Cardiac muscle cell (in vitro differentiated cells and primary cell): ENCODE measurements around the gene TRUB2. TPM values are rescaled to one million over a fixed set of nuclear protein-coding genes. Genes with fewer than 3 reads are reported as not detected.

Experiments
- DNase-seq, 2 donors: peaks; one replicate each; pipeline versions ENCODE4 v3.0.0 to v3.0.0-alpha.2; 2010 to 2017; ENCODE audit warnings: low read depth in 1 of 2, low spot score in 1 of 2
- H3K27ac ChIP-seq: fragments of 200-600 bp; sonication (generic); 2 replicates; pipeline ENCODE4 v1.5.1; 2016
- H3K27me3 ChIP-seq: fragments of 200-600 bp; sonication (generic); 2 replicates; pipeline ENCODE4 v1.6.0; 2016; ENCODE audit warnings: control low read depth
- H3K36me3 ChIP-seq: fragments of 200-600 bp; sonication (generic); 2 replicates; pipeline ENCODE4 v1.5.1; 2016; ENCODE audit warnings: control low read depth
- H3K4me1 ChIP-seq: fragments of 200-600 bp; sonication (generic); 2 replicates; pipeline ENCODE4 v1.8.1; 2017; ENCODE audit warnings: low read depth, mild to moderate bottlenecking, mixed run types
- H3K4me3 ChIP-seq: fragments of 200-600 bp; sonication (generic); 2 replicates; pipeline ENCODE4 v1.5.1; 2016; ENCODE audit warnings: mild to moderate bottlenecking
- H3K9me3 ChIP-seq: fragments of 200-600 bp; sonication (generic); 2 replicates; pipeline ENCODE4 v1.5.1; 2017; ENCODE audit warnings: low read depth, mild to moderate bottlenecking, control low read depth
- CTCF ChIP-seq: IDR thresholded peaks from 2 replicates; pipeline ENCODE4 v1.5.1; 2012; ENCODE audit warnings: low read depth, mild to moderate bottlenecking, low read length
- polyA plus RNA-seq: library from polyadenylated mRNA; unstranded; fragments of >200 nt; fragmentation: Nextera tagmentation; extraction: Ambion mirVana; gene quantifications from 2 replicates; pipeline ENCODE4 v1.2.1, GENCODE V29; 2016
- total RNA-seq: library from RNA; depleted of rRNA; stranded (reverse); fragments of >200 nt; gene quantifications from 2 replicates; pipeline ENCODE4 v1.2.3, GENCODE V29; 2016

Gene TRUB2
- total and polyA plus RNA-seq, 2 experiments from 2014 or later = 15.5 to 63.5 TPM

GRCh38 chr9:128304971-128305288 is 17.3 kb downstream of the TRUB2 start:
- TF ChIP-seq CTCF = no peak
- Histone ChIP-seq H3K4me1 (no peaks in the 10 kb centered on the region), H3K27me3 (no peaks in the 10 kb centered on the region), H3K9me3 (no peaks in the 10 kb centered on the region), H3K27ac (no peak overlapping the region), H3K36me3 (peaks cover 4% of the 10 kb centered on the region), H3K4me3 (no peak overlapping the region)
- DNase-seq = no peak

- Histone ChIP-seq H3K4me1 (no peaks in the 10 kb centered on the region), H3K27me3 (no peaks in the 10 kb centered on the region), H3K27ac (no peak overlapping the region), H3K9me3 (no peaks in the 10 kb centered on the region), H3K4me3 (no peak overlapping the region), H3K36me3 (peaks cover under 1% of the 10 kb centered on the region)
- TF ChIP-seq CTCF = no peak
- no peak for DNase-seq
Observed at GRCh38 chr9:128304136-128304970, 17.9 kb downstream of the TRUB2 start.

- no peak overlapping the region for H3K4me3 ChIP-seq
- H3K36me3 ChIP-seq = no peaks in the 10 kb centered on the region
- no peak overlapping the region for H3K27ac ChIP-seq
- no peaks in the 10 kb centered on the region for H3K9me3 ChIP-seq
- no peaks in the 10 kb centered on the region for H3K4me1 ChIP-seq
- no peaks in the 10 kb centered on the region for H3K27me3 ChIP-seq
- TF ChIP-seq CTCF = no peak
- DNase-seq = no peak
Observed at GRCh38 chr9:128298535-128299482, 23.4 kb downstream of the TRUB2 start.

GRCh38 chr9:128297221-128297773 is 24.9 kb downstream of the TRUB2 start:
- TF ChIP-seq CTCF = no peak
- Histone ChIP-seq H3K4me3 (no peak overlapping the region), H3K27me3 (no peaks in the 10 kb centered on the region), H3K4me1 (no peaks in the 10 kb centered on the region), H3K36me3 (no peaks in the 10 kb centered on the region), H3K9me3 (no peaks in the 10 kb centered on the region), H3K27ac (no peak overlapping the region)
- no peak for DNase-seq

GRCh38 chr9:128296340-128297220 is 25.7 kb downstream of the TRUB2 start:
- Histone ChIP-seq H3K27me3 (no peaks in the 10 kb centered on the region), H3K27ac (no peak overlapping the region), H3K4me3 (no peak overlapping the region), H3K4me1 (no peaks in the 10 kb centered on the region), H3K9me3 (no peaks in the 10 kb centered on the region), H3K36me3 (no peaks in the 10 kb centered on the region)
- peak in 1 of 2 donors; percentile 43 for DNase-seq
- no peak for TF ChIP-seq CTCF
